Lower leg skin (tissue), 3 donors: ENCODE data around the gene CABP5.

Source experiments
- CTCF ChIP-seq, 3 donors: fragments of 450-650 bp; IDR thresholded peaks; one replicate each; pipeline ENCODE4 v1.5.1; 2016; ENCODE audit warnings: antibody characterized with exemption in 3 of 3, mild to moderate bottlenecking in 3 of 3, moderate library complexity in 2 of 3
- POLR2A ChIP-seq, 2 donors: fragments of 450-650 bp; IDR thresholded peaks; one replicate each; pipeline ENCODE4 v1.6.1; 2016 to 2017; ENCODE audit warnings: antibody characterized with exemption in 2 of 2, mild to moderate bottlenecking in 1 of 2, moderate library complexity in 1 of 2

- no peak for TF ChIP-seq CTCF (IDR thresholded peaks at IDR 0.05)
- TF ChIP-seq POLR2A (IDR thresholded peaks at IDR 0.05), result no peak
These were observed 32.7 kb downstream of the CABP5 start for GRCh38 chr19:48010932-48011758.
